Neutrophil (primary cell): ENCODE data around the gene APOC4.
"Not testable (repeated sequence)": the region's sequence is repeated elsewhere in the genome, so short reads cannot be mapped to it uniquely, and the experiment has no call there.

Experiments
- H3K27ac ChIP-seq: fragments of 200-600 bp; sonication (generic); 2 replicates; pipeline ENCODE4 v1.5.1; 2016; ENCODE audit warnings: mild to moderate bottlenecking, moderate library complexity
- H3K27me3 ChIP-seq: fragments of 200-600 bp; sonication (generic); 2 replicates; pipeline ENCODE4 v1.6.0; 2016; ENCODE audit warnings: mild to moderate bottlenecking
- H3K36me3 ChIP-seq: fragments of 200-600 bp; sonication (generic); 2 replicates; pipeline ENCODE4 v1.5.1; 2017
- H3K4me1 ChIP-seq, 2 experiments: fragments of 200-600 bp in 1 of 2; sonication (generic) in 1 of 2; 1 replicate in 1 of 2; 2 replicates in 1 of 2; pipeline versions ENCODE4 v1.5.1 to v1.6.1; 2013 to 2016; ENCODE audit warnings: low read depth in 1 of 2, low read length in 1 of 2, mild to moderate bottlenecking in 1 of 2, moderate library complexity in 1 of 2; ENCODE audit not compliant: control insufficient read depth in 1 of 2, insufficient read depth in 1 of 2
- H3K4me3 ChIP-seq, 2 experiments: fragments of 200-600 bp in 1 of 2; sonication (generic) in 1 of 2; 1 replicate in 1 of 2; 2 replicates in 1 of 2; pipeline ENCODE4 v1.5.1; 2013 to 2016; ENCODE audit warnings: low read depth in 1 of 2, low read length in 1 of 2, mild to moderate bottlenecking in 1 of 2, moderate library complexity in 1 of 2
- H3K9me3 ChIP-seq: fragments of 200-600 bp; sonication (generic); 2 replicates; pipeline ENCODE4 v1.5.1; 2016
- CTCF ChIP-seq: fragments of 200-600 bp; sonication (generic); IDR thresholded peaks from 2 replicates; pipeline ENCODE4 v1.5.1; 2016; ENCODE audit warnings: antibody characterized with exemption

Gene APOC4

GRCh38 chr19:44969437-44969836 lies 27.4 kb downstream of the APOC4 start:
- Histone ChIP-seq H3K9me3 (no peaks in the 10 kb centered on the region), H3K27ac (no peak overlapping the region), H3K4me1 (no peaks in the 10 kb centered on the region), H3K27me3 (no peaks in the 10 kb centered on the region), H3K36me3 (peaks cover 50% of the 10 kb centered on the region), H3K4me3 (no peak overlapping the region)
- no peak for TF ChIP-seq CTCF

GRCh38 chr19:44971451-44971850 lies 29.4 kb downstream of the APOC4 start:
- H3K27me3 ChIP-seq, H3K4me1 ChIP-seq, H3K4me3 ChIP-seq, H3K27ac ChIP-seq, H3K9me3 ChIP-seq: not testable (repeated sequence)
- H3K36me3 ChIP-seq = peaks cover 54% of the 10 kb centered on the region

GRCh38 chr19:44972802-44973201 lies 30.8 kb downstream of the APOC4 start:
- no peaks in the 10 kb centered on the region for H3K9me3 ChIP-seq
- no peak for TF ChIP-seq CTCF
- peaks cover 66% of the 10 kb centered on the region for H3K36me3 ChIP-seq
- H3K27ac ChIP-seq = no peak overlapping the region
- no peaks in the 10 kb centered on the region for H3K4me1 ChIP-seq
- H3K4me3 ChIP-seq = no peak overlapping the region
- no peaks in the 10 kb centered on the region for H3K27me3 ChIP-seq

GRCh38 chr19:44973982-44974735 lies 32.1 kb downstream of the APOC4 start:
- no peak for TF ChIP-seq CTCF
- Histone ChIP-seq H3K4me3 (no peak overlapping the region), H3K27ac (no peak overlapping the region), H3K27me3 (no peaks in the 10 kb centered on the region), H3K9me3 (no peaks in the 10 kb centered on the region), H3K36me3 (peaks cover 68% of the 10 kb centered on the region), H3K4me1 (no peaks in the 10 kb centered on the region)

GRCh38 chr19:44974857-44975256 lies 32.8 kb downstream of the APOC4 start:
- H3K4me1 ChIP-seq = no peaks in the 10 kb centered on the region
- no peak overlapping the region for H3K27ac ChIP-seq
- H3K36me3 ChIP-seq = peaks cover 69% of the 10 kb centered on the region
- no peaks in the 10 kb centered on the region for H3K27me3 ChIP-seq
- H3K9me3 ChIP-seq = no peaks in the 10 kb centered on the region
- no peak overlapping the region for H3K4me3 ChIP-seq
- TF ChIP-seq CTCF = no peak

GRCh38 chr19:44975444-44975843 lies 33.4 kb downstream of the APOC4 start:
- Histone ChIP-seq H3K27ac (no peak overlapping the region), H3K4me3 (no peak overlapping the region), H3K27me3 (no peaks in the 10 kb centered on the region), H3K4me1 (no peaks in the 10 kb centered on the region), H3K9me3 (no peaks in the 10 kb centered on the region), H3K36me3 (peaks cover 73% of the 10 kb centered on the region)
- no peak for TF ChIP-seq CTCF
